Dedifferentiated amniotic fluid mesenchymal stem cell (primary cell): ENCODE measurements around the gene EXOC4.
A peak's percentile ranks its signal among the peaks of the same experiment; 100 is the strongest.
"Not testable (repeated sequence)": the region's sequence is repeated elsewhere in the genome, so short reads cannot be mapped to it uniquely, and the experiment has no call there.

Source experiments
- DNase-seq: peaks from one replicate; pipeline ENCODE4 v3.0.0-alpha.2; 2016; ENCODE audit errors: extremely low spot score

EXOC4 gene

GRCh38 chr7:133252858-133253518, at the start of gene EXOC4:
Gene EXOC4, plus strand, starts transcription at chr7:133253078.
- peak; percentile 99 for DNase-seq

DNA sequence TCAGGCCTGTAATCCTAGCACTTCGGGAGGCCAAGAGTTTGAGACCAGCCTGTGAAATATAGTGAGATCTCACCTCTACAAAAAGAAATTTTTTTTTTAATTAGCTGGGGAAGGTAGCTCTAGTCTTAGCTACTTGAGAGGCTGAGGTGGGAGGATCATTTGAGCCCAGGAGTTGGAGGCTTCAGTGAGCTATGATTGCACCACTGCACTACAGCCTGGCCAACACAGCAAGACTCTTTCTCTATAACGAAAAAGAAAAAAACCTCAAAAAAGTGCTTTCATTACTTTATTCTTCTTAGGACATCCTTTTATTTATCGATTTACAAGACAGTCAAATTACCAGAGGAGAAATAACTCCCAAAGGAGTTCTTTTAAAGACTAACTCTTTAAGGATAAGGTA, 49.4 kb upstream of the EXOC4 start:
- no peak for DNase-seq

- no peak for DNase-seq
Measured at GRCh38 chr7:133207687-133208086, 45.2 kb upstream of the EXOC4 start.

- DNase-seq: not testable (repeated sequence)
Measured at GRCh38 chr7:133210817-133211216, 42.1 kb upstream of the EXOC4 start.

GRCh38 chr7:133213772-133214171, 39.1 kb upstream of the EXOC4 start:
- not testable (repeated sequence) for DNase-seq

GRCh38 chr7:133217773-133218172, 35.1 kb upstream of the EXOC4 start:
- DNase-seq: no peak

DNA sequence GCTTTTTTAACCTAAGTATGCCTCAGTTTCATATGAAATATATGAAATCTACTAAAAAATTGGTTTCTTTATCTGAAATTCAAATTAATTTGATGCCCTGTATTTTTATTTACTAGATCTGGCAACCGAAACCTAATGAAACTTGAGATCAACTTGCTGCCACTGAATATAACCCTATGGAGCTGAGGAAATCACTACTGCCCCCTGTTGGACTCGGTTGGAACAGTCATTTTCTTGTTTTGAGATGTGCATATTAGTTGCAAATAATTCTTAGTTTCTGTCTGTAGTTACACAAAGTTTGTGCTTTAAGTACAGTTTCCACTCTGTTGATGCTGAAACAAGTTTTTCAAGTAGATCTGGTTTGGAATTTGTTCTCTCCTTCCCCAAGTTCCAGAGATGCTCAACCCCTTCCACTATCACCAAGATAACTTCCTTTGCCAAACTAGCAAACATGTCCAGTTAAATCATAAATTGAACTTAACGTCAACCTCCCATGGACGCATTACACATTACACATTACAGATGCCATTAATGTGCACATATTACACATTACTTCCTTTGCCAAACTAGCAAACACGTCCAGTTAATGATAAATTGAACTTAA, 22.2 kb upstream of the EXOC4 start:
- peak; percentile 72 for DNase-seq

GRCh38 chr7:133233142-133233541, 19.7 kb upstream of the EXOC4 start:
- DNase-seq: no peak

DNA sequence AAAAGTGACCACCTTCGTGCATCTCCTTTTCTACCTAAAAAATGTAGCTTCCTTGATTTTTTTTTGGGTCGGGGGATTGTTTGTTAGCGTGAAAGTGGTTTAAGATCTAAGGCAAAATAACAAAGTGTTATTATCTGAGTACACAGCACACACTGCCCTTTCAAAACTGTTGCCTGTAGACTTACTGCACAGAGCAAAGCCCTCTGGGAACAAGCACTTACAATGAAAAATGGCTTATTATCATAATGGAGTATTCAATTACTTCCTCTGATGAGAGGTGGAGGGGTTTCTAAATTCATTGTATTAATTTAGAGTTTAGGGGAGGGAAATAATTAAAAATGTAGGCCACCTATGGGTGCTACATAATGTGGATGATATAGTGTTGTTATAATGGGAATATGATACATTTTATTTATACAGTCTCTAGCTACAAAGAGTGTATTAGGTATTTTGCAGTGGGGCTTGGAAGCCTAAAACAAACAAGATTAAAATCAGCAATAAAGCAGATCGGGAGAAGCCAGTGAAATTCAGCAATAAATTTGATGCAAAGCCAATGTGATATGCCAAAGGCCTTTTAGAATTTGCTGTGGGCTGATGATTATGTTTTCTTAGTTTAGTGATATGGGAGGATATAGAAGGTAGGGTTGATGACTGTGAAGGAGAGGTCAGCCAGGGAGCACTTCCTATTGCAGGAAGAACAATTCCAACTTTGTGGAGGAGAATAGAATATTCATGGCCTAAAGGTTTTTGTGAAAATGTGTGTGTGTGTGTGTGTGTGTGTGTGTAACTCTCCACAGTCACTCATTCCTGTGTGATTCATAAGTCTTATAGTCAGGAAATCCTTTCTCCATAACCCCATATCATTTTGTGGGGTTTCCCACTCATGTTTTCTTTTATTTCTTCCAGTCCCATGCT, 17.7 kb upstream of the EXOC4 start:
- peak; percentile 32 for DNase-seq

- DNase-seq: no peak
Measured at GRCh38 chr7:133237545-133237944, 15.3 kb upstream of the EXOC4 start.

DNA sequence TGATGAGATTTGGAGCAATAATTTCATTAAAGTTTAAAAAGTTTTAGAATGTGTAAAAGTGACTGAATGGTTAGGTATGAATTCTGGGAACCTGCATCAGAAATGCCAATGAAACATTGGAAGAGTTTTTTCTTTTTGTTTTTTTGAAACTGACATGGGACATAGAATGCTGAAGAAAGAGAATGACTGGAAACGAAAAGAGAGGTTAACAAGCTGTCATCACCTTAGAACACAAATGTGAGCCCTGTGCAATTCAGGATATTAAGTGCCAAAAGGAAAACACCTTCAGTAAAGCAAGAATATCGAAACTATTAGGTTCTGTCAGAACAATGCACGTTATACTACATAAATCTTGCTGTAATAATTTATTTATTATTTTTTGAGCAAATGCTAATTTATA, 12.6 kb upstream of the EXOC4 start:
- DNase-seq: no peak

GRCh38 chr7:133246558-133246957, 6.3 kb upstream of the EXOC4 start:
- no peak for DNase-seq

DNA sequence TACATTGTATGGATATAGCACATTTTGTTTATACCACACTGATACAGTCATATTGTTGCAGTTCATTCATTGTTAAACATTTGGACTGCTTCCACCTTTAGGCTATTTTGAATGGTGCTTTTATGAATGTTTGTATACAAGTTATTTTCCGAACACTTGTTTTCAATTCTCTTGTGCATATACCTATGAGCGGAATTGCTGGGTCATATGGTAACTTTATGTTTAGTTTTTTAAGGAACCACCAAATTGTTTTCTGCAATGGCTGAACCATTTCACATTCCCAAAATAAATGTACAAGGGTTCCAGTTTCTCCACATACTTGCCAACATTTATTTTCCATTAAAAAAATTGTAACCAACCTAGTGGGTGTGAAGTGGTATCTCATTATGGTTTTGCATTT, 4.0 kb upstream of the EXOC4 start:
- no peak for DNase-seq

GRCh38 chr7:133252506-133252857, 396 bp upstream of the EXOC4 start:
- DNase-seq: no peak

- no peak for DNase-seq
Measured at GRCh38 chr7:133253519-133253875, 619 bp downstream of the EXOC4 start.

DNA sequence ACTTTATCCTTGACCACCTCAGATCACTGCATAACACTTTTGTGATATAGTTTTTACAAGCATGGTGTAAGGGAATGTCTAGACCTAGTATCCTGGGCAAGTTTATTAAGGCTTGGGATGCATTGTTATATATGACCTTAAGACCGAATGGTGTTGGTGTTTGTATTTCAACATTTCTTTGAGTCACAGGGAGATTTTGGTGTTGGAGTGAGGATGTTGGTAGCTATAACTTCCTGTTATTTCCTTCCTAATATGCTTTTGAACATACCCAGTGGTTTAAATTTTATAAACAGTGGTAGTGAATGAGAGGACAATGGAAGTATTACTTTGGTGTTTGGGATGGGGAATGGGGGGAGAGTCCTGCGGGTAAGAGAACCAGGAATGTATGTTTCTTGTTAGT, 2.6 kb downstream of the EXOC4 start:
- DNase-seq: no peak

- DNase-seq: no peak
Measured at GRCh38 chr7:133258174-133258573, 5.3 kb downstream of the EXOC4 start.

GRCh38 chr7:133265821-133266220, 12.9 kb downstream of the EXOC4 start:
- no peak for DNase-seq

- DNase-seq: no peak
Measured at GRCh38 chr7:133268355-133268754, 15.5 kb downstream of the EXOC4 start.

DNA sequence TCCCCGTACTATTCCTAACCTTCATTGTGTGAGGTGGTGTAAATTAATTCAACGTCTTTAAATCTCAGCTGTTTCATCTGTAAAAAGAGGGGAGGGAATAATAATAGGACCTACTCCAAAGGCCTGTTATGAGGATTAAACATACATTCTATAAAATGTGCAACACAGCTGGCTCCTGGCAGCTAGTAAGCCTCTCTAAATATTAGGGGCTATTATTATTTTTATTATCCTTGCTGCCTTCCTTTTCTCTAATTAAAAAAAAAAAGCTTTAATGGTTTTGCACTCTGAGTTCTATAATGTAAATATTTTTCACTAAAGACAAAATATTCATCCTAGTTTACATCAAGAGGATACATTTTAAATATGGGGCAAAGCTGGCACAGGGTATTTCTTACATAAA, 19.5 kb downstream of the EXOC4 start:
- no peak for DNase-seq

GRCh38 chr7:133273227-133273626, 20.3 kb downstream of the EXOC4 start:
- no peak for DNase-seq

DNA sequence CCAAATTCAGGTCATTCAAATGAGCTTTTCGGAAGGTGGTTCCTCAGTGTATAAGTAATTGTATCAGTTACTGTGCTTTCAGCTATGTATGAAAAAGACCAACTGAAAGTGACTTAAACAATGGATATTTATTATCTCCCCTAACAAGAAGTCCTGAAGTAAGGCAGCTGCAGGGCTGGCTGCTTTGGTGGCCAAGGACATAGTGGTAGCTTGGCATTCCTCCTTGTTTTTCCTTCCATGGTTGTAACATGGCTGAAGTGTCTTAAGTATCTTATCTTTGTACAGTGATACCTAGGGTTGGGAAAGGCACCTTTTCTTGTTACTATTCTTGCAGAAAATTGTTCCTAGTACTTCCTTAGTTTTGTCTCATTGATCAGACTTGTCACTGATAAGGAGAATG, 21.4 kb downstream of the EXOC4 start:
- DNase-seq: no peak

DNA sequence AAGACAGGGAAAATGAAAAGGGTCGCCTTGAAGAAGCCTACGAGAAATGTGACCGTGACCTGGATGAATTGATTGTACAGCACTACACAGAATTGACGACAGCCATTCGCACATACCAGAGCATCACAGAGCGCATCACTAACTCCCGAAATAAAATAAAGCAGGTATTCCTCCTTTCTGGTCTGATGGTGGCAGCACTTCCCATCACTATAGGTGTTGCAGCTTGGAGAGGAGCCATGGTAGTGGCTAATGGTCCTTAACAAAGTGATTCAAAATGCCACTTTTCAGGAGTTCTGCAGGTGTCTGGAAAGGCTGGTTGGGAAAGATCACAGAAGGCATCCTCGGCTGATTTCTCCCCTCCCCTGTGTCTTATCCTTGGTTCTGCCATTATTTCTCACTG, 22.1 kb downstream of the EXOC4 start:
- no peak for DNase-seq
